Duodenal mucosa (tissue), 2 donors: ENCODE data around the gene UNC79.
"Not testable (repeated sequence)": the region's sequence is repeated elsewhere in the genome, so short reads cannot be mapped to it uniquely, and the experiment has no call there.

Source experiments
- H3K27ac ChIP-seq: one replicate; pipeline ENCODE4 v1.7.0; 2013; ENCODE audit warnings: low read depth, low read length
- H3K27me3 ChIP-seq, 2 donors: one replicate each; pipeline ENCODE4 v1.7.0; 2013; ENCODE audit warnings: low read length in 2 of 2, control low read depth in 1 of 2; ENCODE audit not compliant: insufficient read depth in 2 of 2, control insufficient read depth in 1 of 2
- H3K36me3 ChIP-seq, 2 donors: one replicate each; pipeline ENCODE4 v1.7.0; 2013; ENCODE audit warnings: low read length in 2 of 2, control low read depth in 1 of 2; ENCODE audit not compliant: insufficient read depth in 2 of 2, control insufficient read depth in 1 of 2
- H3K4me1 ChIP-seq, 2 donors: one replicate each; pipeline ENCODE4 v1.7.0; 2013; ENCODE audit warnings: low read length in 2 of 2, control low read depth in 1 of 2; ENCODE audit not compliant: insufficient read depth in 2 of 2, control insufficient read depth in 1 of 2
- H3K4me3 ChIP-seq, 2 donors: one replicate each; pipeline ENCODE4 v1.7.0; 2013; ENCODE audit warnings: low read length in 2 of 2, low read depth in 1 of 2
- H3K9ac ChIP-seq, 2 donors: one replicate each; pipeline ENCODE4 v1.7.0; 2013; ENCODE audit warnings: low read length in 2 of 2, low read depth in 1 of 2
- H3K9me3 ChIP-seq, 2 donors: one replicate each; pipeline ENCODE4 v1.7.0; 2013; ENCODE audit warnings: low read length in 2 of 2, control low read depth in 1 of 2; ENCODE audit not compliant: control insufficient read depth in 1 of 2

UNC79 gene

DNA sequence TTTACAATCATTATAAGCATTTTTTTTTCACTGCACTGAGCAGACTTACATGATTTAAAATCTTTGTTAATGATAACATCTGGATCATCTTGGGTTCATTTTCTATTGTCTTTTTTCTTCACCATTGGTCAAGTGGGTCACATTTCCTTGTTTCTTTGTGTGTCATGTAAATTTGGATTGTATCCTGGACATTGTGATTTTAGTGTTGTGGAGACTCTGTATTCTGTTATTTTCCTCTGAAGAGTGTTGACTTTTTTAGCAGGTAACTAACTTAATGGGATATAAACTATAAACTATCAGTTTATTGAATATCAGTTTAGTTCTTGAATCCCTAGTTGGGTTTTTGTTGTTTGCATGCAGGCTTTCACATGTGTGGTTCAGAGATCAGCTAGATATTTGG, 4.0 kb upstream of the UNC79 start:
- Histone ChIP-seq H3K36me3 (no peaks in the 10 kb centered on the region), H3K4me3 (no peak overlapping the region), H3K9ac (no peak overlapping the region), H3K27ac (no peak overlapping the region), H3K4me1 (no peaks in the 10 kb centered on the region), H3K9me3 (peaks cover 0 to 14% of the 10 kb centered on the region in 2 donors), H3K27me3 (peaks cover 7 to 16% of the 10 kb centered on the region in 2 donors)

- Histone ChIP-seq H3K9ac (no peak overlapping the region), H3K9me3 (peaks cover 0 to 8% of the 10 kb centered on the region in 2 donors), H3K4me3 (no peak overlapping the region), H3K4me1 (no peaks in the 10 kb centered on the region), H3K27me3 (peaks cover 7 to 20% of the 10 kb centered on the region in 2 donors), H3K36me3 (no peaks in the 10 kb centered on the region), H3K27ac (no peak overlapping the region)
Observed at GRCh38 chr14:93431036-93431670, 414 bp downstream of the UNC79 start.

DNA sequence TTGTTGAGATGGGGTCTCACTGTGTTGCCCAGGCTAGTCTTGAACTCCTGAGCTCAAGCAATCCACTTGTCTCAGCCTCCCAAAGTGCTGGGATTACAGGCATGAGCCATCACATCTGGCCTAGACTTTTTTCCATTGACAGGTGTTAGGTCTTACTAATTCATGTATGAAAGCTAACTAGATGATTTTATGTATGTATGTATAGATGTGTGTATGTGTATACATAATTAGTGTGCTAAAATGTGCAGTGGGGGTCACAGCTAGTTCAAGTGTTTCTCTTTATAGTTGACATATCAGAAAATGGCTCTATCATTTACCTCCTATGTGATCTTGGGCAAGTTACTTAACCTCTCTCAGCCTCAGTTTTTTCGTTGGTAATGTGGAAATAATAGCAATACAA, 23.5 kb downstream of the UNC79 start:
- Histone ChIP-seq H3K27ac (no peak overlapping the region), H3K9me3 (no peaks in the 10 kb centered on the region), H3K9ac (no peak overlapping the region), H3K4me1 (no peaks in the 10 kb centered on the region), H3K27me3 (peaks cover 0 to 3% of the 10 kb centered on the region in 2 donors), H3K4me3 (no peak overlapping the region), H3K36me3 (no peaks in the 10 kb centered on the region)

DNA sequence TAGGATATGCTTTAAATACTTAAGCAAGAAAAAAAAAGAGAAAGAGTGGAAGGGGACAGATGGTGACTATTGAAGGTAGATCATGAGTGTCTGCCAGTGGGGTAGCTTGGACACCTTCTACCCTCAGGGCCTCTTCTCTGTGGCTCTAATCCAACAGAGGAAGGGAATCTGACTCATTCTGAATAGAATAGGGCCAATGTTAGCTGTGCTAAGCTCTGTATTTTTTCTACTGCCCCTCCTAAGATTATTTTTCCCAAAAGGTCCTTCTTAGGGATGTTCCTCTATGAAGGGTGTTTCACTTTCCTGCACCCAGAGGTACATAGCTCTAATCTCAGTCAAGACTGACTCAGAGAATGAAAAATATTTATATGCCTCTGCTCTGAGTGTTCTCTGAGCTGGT, 25.6 kb downstream of the UNC79 start:
- no peak overlapping the region for H3K4me3 ChIP-seq
- peaks cover 0 to 3% of the 10 kb centered on the region in 2 donors for H3K27me3 ChIP-seq
- no peaks in the 10 kb centered on the region for H3K9me3 ChIP-seq
- no peaks in the 10 kb centered on the region for H3K4me1 ChIP-seq
- no peaks in the 10 kb centered on the region for H3K36me3 ChIP-seq
- no peak overlapping the region for H3K27ac ChIP-seq
- H3K9ac ChIP-seq = no peak overlapping the region

DNA sequence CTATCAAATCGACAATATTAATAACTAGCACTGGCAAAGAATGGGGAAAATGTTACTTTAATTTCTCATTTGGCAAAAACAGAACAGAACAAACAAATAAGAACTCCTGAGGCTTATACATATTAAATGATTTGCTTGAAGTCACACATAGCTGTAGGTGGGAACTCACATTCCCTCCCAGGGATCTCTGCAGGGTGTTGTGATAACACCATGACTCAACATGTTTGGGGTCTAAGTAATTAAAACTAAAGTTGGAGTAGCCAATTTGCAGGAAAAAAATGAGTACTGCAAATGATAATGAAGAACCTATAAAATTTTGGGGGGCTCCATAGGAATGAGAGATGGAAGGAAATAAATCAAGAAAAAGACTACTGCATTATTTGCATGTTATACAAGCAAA, 27.5 kb downstream of the UNC79 start:
- H3K4me1 ChIP-seq = no peaks in the 10 kb centered on the region
- peaks cover 0 to 3% of the 10 kb centered on the region in 2 donors for H3K27me3 ChIP-seq
- H3K36me3 ChIP-seq = no peaks in the 10 kb centered on the region
- H3K9ac ChIP-seq = no peak overlapping the region
- no peaks in the 10 kb centered on the region for H3K9me3 ChIP-seq
- H3K4me3 ChIP-seq = no peak overlapping the region
- H3K27ac ChIP-seq = no peak overlapping the region

DNA sequence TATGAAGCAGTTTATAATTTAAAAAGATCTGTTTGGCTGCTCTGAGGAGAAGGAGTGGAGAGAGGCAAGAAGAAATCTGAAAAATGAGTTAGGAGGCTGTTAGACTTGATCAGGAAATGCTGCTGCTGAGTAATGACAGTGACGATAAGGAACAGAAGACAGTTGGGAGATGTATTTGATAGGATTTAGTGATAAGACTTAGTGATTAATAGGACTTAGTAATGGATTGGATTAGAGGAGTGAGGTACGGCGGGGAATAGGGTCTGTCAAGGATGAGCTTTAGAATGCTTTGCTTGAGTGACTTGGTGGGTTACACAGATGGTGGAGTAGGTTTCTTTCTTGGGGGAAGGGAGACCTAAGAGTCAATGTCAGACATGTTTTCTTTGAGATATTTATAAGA, 31.7 kb downstream of the UNC79 start:
- H3K36me3 ChIP-seq = no peaks in the 10 kb centered on the region

DNA sequence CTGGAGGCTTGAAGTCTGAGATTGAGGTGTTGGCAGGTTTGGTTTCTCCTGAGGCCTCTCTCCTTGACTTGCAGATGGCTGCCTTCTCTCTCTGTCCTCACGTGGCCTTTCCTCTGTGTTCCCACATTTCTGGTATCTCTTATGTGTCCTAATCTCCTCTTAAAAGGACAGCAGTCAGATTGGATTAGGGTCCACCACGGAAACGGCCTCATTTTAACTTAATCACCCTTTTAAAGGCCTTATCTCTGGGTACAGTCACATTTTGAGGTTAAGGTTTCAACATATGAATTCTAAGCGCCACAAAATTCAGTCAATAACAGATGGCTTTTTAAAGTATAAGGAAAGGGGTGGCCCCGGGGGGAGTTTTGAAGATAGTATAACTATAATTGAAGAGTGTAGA, 33.5 kb downstream of the UNC79 start:
- Histone ChIP-seq H3K9me3 (no peaks in the 10 kb centered on the region), H3K4me3 (no peak overlapping the region), H3K27ac (no peak overlapping the region), H3K36me3 (no peaks in the 10 kb centered on the region), H3K4me1 (no peaks in the 10 kb centered on the region), H3K27me3 (no peaks in the 10 kb centered on the region), H3K9ac (no peak overlapping the region)

More for the DNA sequence above, 31.7 kb downstream of the UNC79 start:
- no peaks in the 10 kb centered on the region for H3K4me1 ChIP-seq
- H3K9me3 ChIP-seq = no peaks in the 10 kb centered on the region
- H3K27ac ChIP-seq = no peak overlapping the region
- H3K4me3 ChIP-seq = no peak overlapping the region
- H3K9ac ChIP-seq = no peak overlapping the region
- H3K27me3 ChIP-seq = peaks cover 0 to 2% of the 10 kb centered on the region in 2 donors

DNA sequence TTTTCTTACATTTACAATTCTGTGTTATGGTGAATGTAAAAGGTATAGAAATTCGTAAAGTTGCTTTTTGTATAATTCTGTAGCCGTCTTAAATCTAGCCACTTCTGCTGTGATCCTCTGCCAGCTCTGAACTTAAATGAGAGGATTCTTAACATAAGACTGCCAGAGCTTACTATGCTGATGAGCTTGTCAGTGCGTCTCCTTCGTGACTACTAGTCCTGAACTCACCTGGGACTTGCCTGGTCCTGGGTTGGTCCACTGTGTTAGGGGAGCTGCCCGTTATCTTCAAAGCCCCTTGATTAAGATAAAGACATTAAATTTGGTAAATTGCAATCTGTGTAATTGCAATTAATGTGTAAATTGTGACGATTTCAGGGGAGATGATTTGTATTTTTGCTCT, 44.7 kb downstream of the UNC79 start:
- H3K27ac ChIP-seq = no peak overlapping the region
- no peaks in the 10 kb centered on the region for H3K4me1 ChIP-seq
- H3K4me3 ChIP-seq = no peak overlapping the region
- no peaks in the 10 kb centered on the region for H3K9me3 ChIP-seq
- no peaks in the 10 kb centered on the region for H3K27me3 ChIP-seq
- H3K9ac ChIP-seq = no peak overlapping the region
- no peaks in the 10 kb centered on the region for H3K36me3 ChIP-seq

- H3K4me3 ChIP-seq = no peak overlapping the region
- H3K9me3 ChIP-seq = no peaks in the 10 kb centered on the region
- H3K4me1 ChIP-seq = no peaks in the 10 kb centered on the region
- H3K27me3 ChIP-seq = no peaks in the 10 kb centered on the region
- H3K9ac ChIP-seq = no peak overlapping the region
- H3K27ac ChIP-seq = no peak overlapping the region
- H3K36me3 ChIP-seq = no peaks in the 10 kb centered on the region
Observed at GRCh38 chr14:93476305-93476704, 45.6 kb downstream of the UNC79 start.

DNA sequence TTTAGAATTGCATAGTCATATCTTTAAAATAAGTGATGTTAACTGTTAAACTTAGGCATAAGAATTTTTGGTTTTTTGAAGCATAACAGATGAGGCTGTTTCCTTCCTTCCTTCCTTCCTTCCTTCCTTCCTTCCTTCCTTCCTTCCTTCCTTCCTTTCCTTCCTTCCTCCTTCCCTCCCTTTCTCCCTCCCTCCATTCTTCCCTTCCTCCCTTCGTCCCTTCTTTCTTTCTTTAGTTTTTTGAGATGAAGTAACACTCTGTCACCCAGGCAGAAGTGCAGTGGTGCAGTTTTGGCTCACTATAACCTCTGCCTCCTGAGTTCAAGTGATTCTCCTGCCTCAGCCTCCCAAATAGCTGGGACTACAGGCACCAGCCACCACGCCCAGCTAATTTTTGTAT, 48.3 kb downstream of the UNC79 start:
- not testable (repeated sequence) for H3K36me3 ChIP-seq, H3K9ac ChIP-seq, H3K27me3 ChIP-seq, H3K4me3 ChIP-seq, H3K27ac ChIP-seq, H3K9me3 ChIP-seq, H3K4me1 ChIP-seq

- Histone ChIP-seq H3K4me1 (no peaks in the 10 kb centered on the region), H3K9me3 (no peaks in the 10 kb centered on the region), H3K4me3 (no peak overlapping the region)
Observed at GRCh38 chr14:93480867-93481266, 50.1 kb downstream of the UNC79 start.

More at GRCh38 chr14:93480867-93481266, 50.1 kb downstream of the UNC79 start:
- H3K27me3 ChIP-seq = no peaks in the 10 kb centered on the region
- no peak overlapping the region for H3K27ac ChIP-seq
- H3K9ac ChIP-seq = no peak overlapping the region
- no peaks in the 10 kb centered on the region for H3K36me3 ChIP-seq
